HG02678 (cell line): ENCODE data around the gene CSN3.
"Not testable (repeated sequence)": the region's sequence is repeated elsewhere in the genome, so short reads cannot be mapped to it uniquely, and the experiment has no call there.

ENCODE experiments used
- ATAC-seq: cut with Tn5 transposase; IDR thresholded peaks from one replicate; pipeline ENCODE4 v1.9.1; 2021; ENCODE audit warnings: mild to moderate bottlenecking, moderate library complexity; ENCODE audit not compliant: unreplicated experiment

CSN3 gene

GRCh38 chr4:70242297-70242696, at the start of gene CSN3:
Gene CSN3, plus strand, starts transcription at chr4:70242597. Its CDS starts 2,223 bp downstream, at chr4:70244820.
- ATAC-seq, result not testable (repeated sequence)

GRCh38 chr4:70192895-70193294, 49.5 kb upstream of the CSN3 start:
- ATAC-seq, result no peak

GRCh38 chr4:70195425-70195824, 47.0 kb upstream of the CSN3 start, which contains the start of gene ODAM:
Gene ODAM, plus strand, starts transcription at chr4:70195725. Its CDS starts 819 bp downstream, at chr4:70196544.
- ATAC-seq, result no peak

GRCh38 chr4:70196857-70197256, 45.5 kb upstream of the CSN3 start:
- no peak for ATAC-seq

DNA sequence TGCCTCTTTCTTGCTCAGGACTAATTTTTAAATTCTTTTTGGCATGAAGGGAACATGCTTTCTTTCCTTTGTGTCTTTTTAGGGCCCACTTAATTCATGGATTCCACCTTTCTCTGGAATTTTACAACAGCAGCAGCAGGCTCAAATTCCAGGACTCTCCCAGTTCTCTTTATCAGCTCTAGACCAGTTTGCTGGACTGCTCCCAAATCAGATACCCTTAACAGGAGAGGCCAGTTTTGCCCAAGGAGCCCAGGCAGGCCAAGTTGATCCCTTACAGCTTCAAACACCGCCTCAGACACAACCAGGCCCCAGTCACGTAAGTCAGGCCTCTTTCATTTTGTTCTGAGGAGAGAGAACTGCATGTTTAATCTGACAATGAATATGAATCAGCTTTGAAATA, 44.6 kb upstream of the CSN3 start:
- no peak for ATAC-seq

- ATAC-seq, result no peak
These were observed 38.8 kb upstream of the CSN3 start for GRCh38 chr4:70203601-70204000.

DNA sequence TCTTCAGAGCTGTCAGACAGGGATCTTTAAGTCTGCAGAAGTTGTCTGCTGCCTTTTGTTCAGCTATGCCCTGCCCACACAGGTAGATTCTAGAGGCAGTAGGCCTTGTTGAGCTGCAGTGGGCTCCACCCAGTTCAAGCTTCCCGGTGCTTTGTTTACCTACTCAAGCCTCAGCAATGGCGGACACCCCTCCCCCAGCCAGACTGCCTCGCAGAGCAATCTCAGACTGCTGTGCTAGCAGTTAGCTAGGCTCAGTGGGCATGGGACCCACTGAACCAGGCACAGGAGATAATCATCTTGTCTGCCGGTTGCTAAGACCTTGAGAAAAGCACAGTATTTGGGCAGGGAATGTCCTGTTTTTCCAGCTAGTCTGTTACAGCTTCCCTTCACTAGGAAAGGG, 29.6 kb upstream of the CSN3 start:
- not testable (repeated sequence) for ATAC-seq

DNA sequence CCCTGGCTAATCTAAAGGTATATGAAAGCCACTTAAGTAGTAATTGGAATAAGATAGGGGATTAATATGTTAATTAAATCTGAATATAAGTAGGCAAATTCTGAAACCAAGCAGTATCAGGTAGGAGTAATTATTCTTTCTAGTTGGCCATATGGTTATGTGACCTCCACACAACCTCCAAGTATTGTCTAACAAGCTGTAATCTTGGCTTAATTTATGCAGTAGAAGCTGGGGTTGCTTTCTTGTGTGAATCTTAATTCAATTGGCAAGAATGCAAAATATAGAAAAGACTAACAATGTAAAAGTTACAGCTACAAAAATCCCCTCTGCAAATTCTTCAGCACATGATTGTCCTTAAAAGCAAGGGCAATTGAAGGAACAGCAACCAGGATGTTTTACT, 26.3 kb upstream of the CSN3 start:
- not testable (repeated sequence) for ATAC-seq

- not testable (repeated sequence) for ATAC-seq
These were observed 25.8 kb upstream of the CSN3 start for GRCh38 chr4:70216550-70216949.

GRCh38 chr4:70221389-70221788, 21.0 kb upstream of the CSN3 start:
- not testable (repeated sequence) for ATAC-seq

DNA sequence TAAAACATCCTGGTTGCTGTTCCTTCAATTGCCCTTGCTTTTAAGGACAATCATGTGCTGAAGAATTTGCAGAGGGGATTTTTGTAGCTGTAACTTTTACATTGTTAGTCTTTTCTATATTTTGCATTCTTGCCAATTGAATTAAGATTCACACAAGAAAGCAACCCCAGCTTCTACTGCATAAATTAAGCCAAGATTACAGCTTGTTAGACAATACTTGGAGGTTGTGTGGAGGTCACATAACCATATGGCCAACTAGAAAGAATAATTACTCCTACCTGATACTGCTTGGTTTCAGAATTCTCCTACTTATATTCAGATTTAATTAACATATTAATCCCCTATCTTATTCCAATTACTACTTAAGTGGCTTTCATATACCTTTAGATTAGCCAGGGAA, 20.6 kb upstream of the CSN3 start:
- not testable (repeated sequence) for ATAC-seq

GRCh38 chr4:70225824-70226223, 16.6 kb upstream of the CSN3 start, which contains the start of gene FDCSP:
Gene FDCSP, plus strand, starts transcription at chr4:70226124. Its CDS starts 5,071 bp downstream, at chr4:70231195.
- no peak for ATAC-seq

DNA sequence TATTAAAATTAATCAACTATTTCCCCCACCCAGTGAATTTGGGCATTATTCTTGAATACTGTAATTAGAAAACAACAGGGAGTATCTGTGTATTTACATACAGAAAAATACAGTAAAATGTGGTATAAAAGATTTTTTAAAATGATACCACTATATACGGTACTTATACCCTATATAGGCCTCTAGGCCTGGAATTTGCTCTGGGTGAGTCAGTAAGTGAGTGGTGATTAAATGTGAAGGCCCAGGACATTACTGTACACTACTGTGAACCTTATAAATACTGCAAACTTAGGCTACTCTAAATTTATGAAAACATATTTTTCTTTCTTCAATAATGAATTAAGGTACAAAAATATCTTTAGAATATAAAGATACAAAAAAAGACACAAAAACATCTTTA, 6.3 kb upstream of the CSN3 start:
- no peak for ATAC-seq

GRCh38 chr4:70239131-70239883, 3.1 kb upstream of the CSN3 start:
- no peak for ATAC-seq

DNA sequence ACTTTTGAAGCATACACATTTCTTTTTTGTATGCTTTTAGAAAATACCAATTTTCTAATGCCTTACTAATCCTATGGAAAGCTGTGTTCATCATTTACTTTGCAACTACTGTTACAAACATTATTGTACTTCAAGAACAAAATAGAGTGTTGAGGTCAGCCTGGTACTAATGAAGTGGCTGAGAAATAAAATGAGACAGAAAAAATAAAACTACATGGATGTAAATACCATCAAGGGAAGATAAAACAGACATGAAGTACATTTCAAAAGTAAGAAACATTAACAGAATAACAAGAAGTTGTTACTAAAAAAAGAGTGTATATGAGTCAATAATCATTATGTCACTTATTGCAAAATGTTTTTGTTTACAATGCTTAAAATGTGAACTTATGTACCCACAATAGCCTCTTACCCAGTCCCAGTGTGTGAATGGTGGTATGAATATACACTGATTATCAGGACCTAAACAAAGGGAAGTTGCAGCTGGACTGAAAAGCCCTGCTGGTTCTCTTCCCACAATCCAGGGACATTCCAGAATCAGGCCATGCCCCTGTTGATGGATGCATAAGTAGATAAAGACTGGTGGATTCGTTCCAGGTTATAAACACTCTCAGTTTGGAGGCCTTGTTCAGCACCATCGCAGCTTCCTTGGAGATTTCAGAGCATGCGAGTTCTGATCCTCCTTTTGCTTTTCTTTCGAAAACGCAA, 2.4 kb upstream of the CSN3 start:
- no peak for ATAC-seq

DNA sequence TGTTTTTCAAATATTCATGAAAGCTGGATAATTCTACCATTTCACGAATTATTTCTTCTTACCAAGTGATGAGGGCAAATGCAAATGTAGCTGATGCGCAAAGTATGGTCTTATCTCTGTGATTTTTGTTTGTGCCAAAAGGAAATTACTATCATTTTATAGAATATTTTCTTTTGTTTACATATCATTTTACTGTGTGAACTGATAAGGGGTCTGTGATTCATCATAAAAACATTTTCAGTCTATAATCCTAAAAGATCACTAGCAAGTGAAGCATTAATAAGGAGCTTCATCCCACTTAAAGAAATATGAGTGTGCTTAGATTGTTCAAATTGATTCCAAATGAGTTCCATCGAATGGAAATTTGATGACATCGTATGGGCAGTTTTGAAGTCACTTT, 694 bp downstream of the CSN3 start:
- ATAC-seq, result no peak

DNA sequence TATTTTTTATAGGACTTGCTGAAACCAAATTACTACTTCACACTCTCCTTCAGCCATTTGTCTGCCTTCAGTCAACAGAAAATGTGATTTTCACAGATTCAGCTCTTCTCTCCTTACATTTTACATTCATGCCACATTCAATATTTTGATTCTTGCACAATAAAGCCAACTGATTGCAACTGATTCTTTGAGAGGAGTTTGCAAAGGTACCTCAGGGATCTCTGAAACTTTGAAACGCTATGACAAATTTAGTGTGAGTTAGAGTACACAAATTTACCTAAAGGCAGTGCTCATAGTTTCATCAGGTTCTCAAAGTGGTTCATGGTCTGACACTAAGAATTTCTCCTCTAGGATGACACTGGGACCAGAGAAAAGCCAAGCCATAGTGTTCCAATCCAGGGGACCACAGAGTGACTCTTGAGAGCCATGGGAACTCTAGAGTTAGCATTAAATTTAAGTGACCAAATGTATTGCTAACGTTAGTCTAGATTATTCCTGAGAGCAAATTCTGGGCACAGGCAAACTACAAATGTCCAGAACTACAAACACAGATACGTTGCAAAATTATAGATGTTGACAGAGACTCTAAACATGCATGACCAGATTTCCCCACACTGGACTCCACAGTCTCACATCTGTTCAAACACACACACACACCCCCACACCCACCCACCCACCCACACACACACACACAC, 9.0 kb downstream of the CSN3 start:
- ATAC-seq, result no peak

DNA sequence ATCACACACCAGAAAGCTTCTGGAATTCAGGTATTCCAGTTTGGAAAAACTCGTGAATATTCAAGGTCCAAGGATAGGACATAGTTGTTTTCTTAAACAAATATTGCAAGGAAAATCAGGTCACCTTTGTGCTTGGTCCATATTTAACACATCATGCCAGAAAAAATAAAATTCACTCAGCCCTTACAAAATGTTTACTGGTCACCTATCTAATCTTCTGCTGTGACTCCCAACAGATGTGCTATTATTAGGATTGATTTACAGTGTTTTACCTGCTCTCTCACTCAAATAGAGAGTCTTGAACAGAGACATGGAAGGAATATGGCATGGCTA, 9.5 kb downstream of the CSN3 start:
- ATAC-seq, result no peak

DNA sequence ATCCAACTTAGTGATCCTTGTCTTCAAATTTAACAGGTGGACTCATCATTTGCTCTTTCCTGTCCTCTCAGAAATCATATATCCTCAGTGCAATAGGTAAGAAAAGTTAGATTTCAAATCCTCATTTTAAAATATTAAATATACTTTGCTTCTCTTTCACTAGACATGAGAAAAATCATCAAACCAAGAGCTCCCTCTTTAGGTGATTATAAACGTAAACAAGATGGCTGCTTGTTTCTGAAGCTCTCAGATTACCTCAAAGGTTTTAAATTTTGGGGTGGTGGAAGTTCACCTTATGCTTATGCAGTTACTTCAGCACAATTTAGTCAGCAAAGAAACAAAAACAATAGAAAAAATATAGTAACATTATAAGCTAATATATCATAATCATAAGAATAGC, 27.3 kb downstream of the CSN3 start:
- ATAC-seq, result no peak

- ATAC-seq, result no peak
These were observed 34.7 kb downstream of the CSN3 start for GRCh38 chr4:70277121-70277520.

- ATAC-seq, result no peak
These were observed 38.2 kb downstream of the CSN3 start for GRCh38 chr4:70280567-70280966.

DNA sequence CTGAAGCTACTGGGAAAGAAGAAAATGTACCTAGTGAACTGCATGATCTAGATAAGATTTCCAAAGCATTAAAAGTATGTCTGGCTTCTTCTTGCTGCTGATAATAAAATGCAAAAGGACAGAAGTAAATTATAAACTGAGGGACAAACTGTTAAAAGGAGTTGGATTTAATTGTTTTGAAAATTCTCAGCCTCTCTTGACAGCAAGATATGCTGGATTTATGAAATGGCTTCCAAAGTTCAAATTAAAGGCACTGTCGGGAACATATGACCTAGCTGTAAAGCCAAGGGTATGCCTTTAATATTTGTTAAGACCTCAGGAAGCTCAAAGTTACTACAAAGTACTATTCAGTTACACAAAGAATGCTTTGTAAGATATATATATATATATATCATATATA, 46.3 kb downstream of the CSN3 start:
- ATAC-seq, result no peak
